GM20431 (cell line): Measurements from ENCODE around the gene DACH1.

Source experiments
- in situ Hi-C: fragments of 300-500 bp; cut with MseI, MboI; formaldehyde crosslinking; loops from one replicate; pipeline ENCODE4 v1.15.0; 2020; ENCODE audit warnings: low sequenced_read_pairs; ENCODE audit not compliant: unreplicated experiment

Gene DACH1

GRCh38 chr13:71634602-71635443, 232.2 kb downstream of the DACH1 start:
- in situ Hi-C loops = no loop called here

GRCh38 chr13:71634182-71634581, 232.8 kb downstream of the DACH1 start:
- in situ Hi-C loops = no loop called here

GRCh38 chr13:71632721-71633120, 234.3 kb downstream of the DACH1 start:
- in situ Hi-C loops = no loop called here

GRCh38 chr13:71632206-71632605, 234.8 kb downstream of the DACH1 start:
- in situ Hi-C loops = no loop called here

- in situ Hi-C loops = no loop called here
These were observed 237.8 kb downstream of the DACH1 start for GRCh38 chr13:71629167-71629566.

GRCh38 chr13:71626421-71627117, 240.4 kb downstream of the DACH1 start:
- in situ Hi-C loops = no loop called here

- in situ Hi-C loops = no loop called here
These were observed 241.3 kb downstream of the DACH1 start for GRCh38 chr13:71625694-71626093.

- in situ Hi-C loops = no loop called here
These were observed 242.1 kb downstream of the DACH1 start for GRCh38 chr13:71624653-71625600.

- in situ Hi-C loops = no loop called here
These were observed 245.6 kb downstream of the DACH1 start for GRCh38 chr13:71621174-71622124.

GRCh38 chr13:71619096-71619495, 247.9 kb downstream of the DACH1 start:
- in situ Hi-C loops = no loop called here

- in situ Hi-C loops = no loop called here
These were observed 248.8 kb downstream of the DACH1 start for GRCh38 chr13:71618159-71618558.

GRCh38 chr13:71617265-71617664, 249.7 kb downstream of the DACH1 start:
- in situ Hi-C loops = no loop called here

GRCh38 chr13:71613066-71613745, 253.8 kb downstream of the DACH1 start:
- in situ Hi-C loops = no loop called here

GRCh38 chr13:71611292-71611691, 255.7 kb downstream of the DACH1 start:
- in situ Hi-C loops = no loop called here

- in situ Hi-C loops = no loop called here
These were observed 256.1 kb downstream of the DACH1 start for GRCh38 chr13:71610876-71611275.

GRCh38 chr13:71609271-71609670, 257.7 kb downstream of the DACH1 start:
- in situ Hi-C loops = no loop called here

- in situ Hi-C loops = no loop called here
These were observed 259.4 kb downstream of the DACH1 start for GRCh38 chr13:71607575-71607974.

GRCh38 chr13:71606818-71607217, 260.2 kb downstream of the DACH1 start:
- in situ Hi-C loops = no loop called here

GRCh38 chr13:71605744-71606143, 261.3 kb downstream of the DACH1 start:
- in situ Hi-C loops = no loop called here
